Hepatocyte (in vitro differentiated cells): ENCODE data around the gene ATP1B2. TPM values are rescaled to one million over a fixed set of nuclear protein-coding genes. Genes with fewer than 3 reads are reported as not detected.

Source experiments
- DNase-seq: peaks from one replicate; pipeline ENCODE4 v3.0.0-alpha.2; 2016; ENCODE audit warnings: low spot score
- H2AFZ ChIP-seq: fragments of 200-600 bp; sonication (generic); 2 replicates; pipeline ENCODE4 v1.6.0; 2016; ENCODE audit warnings: antibody characterized with exemption, mild to moderate bottlenecking
- H3K27ac ChIP-seq: fragments of 200-600 bp; sonication (generic); 2 replicates; pipeline ENCODE4 v1.5.1; 2016; ENCODE audit warnings: mild to moderate bottlenecking
- H3K27me3 ChIP-seq: fragments of 200-600 bp; sonication (generic); 2 replicates; pipeline ENCODE4 v1.6.1; 2016
- H3K36me3 ChIP-seq: fragments of 200-600 bp; sonication (generic); replicated peaks from 2 replicates; pipeline ENCODE4 v1.5.1; 2016; ENCODE audit warnings: low read depth; ENCODE audit not compliant: insufficient read depth
- H3K4me1 ChIP-seq: fragments of 200-600 bp; sonication (generic); 2 replicates; pipeline ENCODE4 v1.5.1; 2016; ENCODE audit warnings: mild to moderate bottlenecking, moderate library complexity; ENCODE audit not compliant: insufficient read depth
- H3K4me2 ChIP-seq: fragments of 200-600 bp; sonication (generic); 2 replicates; pipeline ENCODE4 v1.6.0; 2016
- H3K4me3 ChIP-seq: fragments of 200-600 bp; sonication (generic); 2 replicates; pipeline ENCODE4 v1.5.1; 2016; ENCODE audit warnings: mild to moderate bottlenecking
- H3K79me2 ChIP-seq: fragments of 200-600 bp; sonication (generic); 2 replicates; pipeline ENCODE4 v1.6.0; 2017; ENCODE audit warnings: mild to moderate bottlenecking
- H3K9me2 ChIP-seq: fragments of 200-600 bp; sonication (generic); replicated peaks from 2 replicates; pipeline ENCODE4 v1.6.0; 2017; ENCODE audit warnings: mild to moderate bottlenecking; ENCODE audit not compliant: insufficient read depth
- H3K9me3 ChIP-seq: fragments of 200-600 bp; sonication (generic); 2 replicates; pipeline ENCODE4 v1.5.1; 2016; ENCODE audit warnings: low read depth, mild to moderate bottlenecking
- H4K20me1 ChIP-seq: fragments of 200-600 bp; sonication (generic); 2 replicates; pipeline ENCODE4 v1.6.0; 2016; ENCODE audit warnings: mild to moderate bottlenecking; ENCODE audit not compliant: insufficient read depth, poor library complexity, severe bottlenecking
- CTCF ChIP-seq: fragments of 200-600 bp; sonication (generic); IDR thresholded peaks from 2 replicates; pipeline ENCODE4 v1.5.1; 2016; ENCODE audit warnings: antibody characterized with exemption, mild to moderate bottlenecking; ENCODE audit not compliant: poor library complexity
- EZH2 ChIP-seq: fragments of 200-600 bp; sonication (generic); IDR thresholded peaks from 2 replicates; pipeline ENCODE4 v1.6.1; 2016; ENCODE audit warnings: antibody characterized with exemption, mild to moderate bottlenecking, borderline replicate concordance
- EZH2phosphoT487 ChIP-seq: fragments of 200-600 bp; sonication (generic); IDR thresholded peaks from one replicate; pipeline ENCODE4 v1.6.1; 2018; ENCODE audit warnings: antibody characterized with exemption, mild to moderate bottlenecking, low read depth, moderate library complexity; ENCODE audit not compliant: unreplicated experiment, severe bottlenecking
- WGBS: methylation state at CpG from one replicate; pipeline ENCODE4 v1.1.6; 2016; ENCODE audit warnings: low lambda C conversion rate; ENCODE audit errors: missing lambda C conversion rate; 5-methylcytosine and 5-hydroxymethylcytosine counted together
- polyA plus RNA-seq: library from polyadenylated mRNA; unstranded; fragments of >200 nt; fragmentation: Nextera tagmentation; extraction: Ambion mirVana; gene quantifications from 2 replicates; pipeline ENCODE4 v1.2.1, GENCODE V29; 2016
- total RNA-seq: library from RNA; depleted of rRNA; stranded (reverse); fragments of >200 nt; gene quantifications from 2 replicates; pipeline ENCODE4 v1.2.3, GENCODE V29; 2014

Gene ATP1B2
- total and polyA plus RNA-seq, 2 experiments from 2014 or later = 0.23 to 2.5 TPM

GRCh38 chr17:7651665-7652387 lies 1.1 kb downstream of the ATP1B2 start:
- WGBS = 8% methylated on average over 18 of the region's 54 CpGs
- Histone ChIP-seq H3K9me2 (no peaks in the 10 kb centered on the region), H3K4me1 (peaks cover 5% of the 10 kb centered on the region), H3K27ac (no peak overlapping the region), H2AFZ (peak overlapping the region; percentile 55), H3K9me3 (no peaks in the 10 kb centered on the region), H3K79me2 (no peaks in the 10 kb centered on the region), H3K4me3 (peak overlapping the region; percentile 47), H3K4me2 (peak overlapping the region; percentile 99), H3K36me3 (no peaks in the 10 kb centered on the region), H3K27me3 (peaks cover 33% of the 10 kb centered on the region), H4K20me1 (no peaks in the 10 kb centered on the region)
- TF ChIP-seq EZH2phosphoT487 = no peak
- no peak for TF ChIP-seq EZH2
- TF ChIP-seq CTCF = no peak
- DNase-seq = peak; percentile 55

GRCh38 chr17:7652388-7653356 lies 1.9 kb downstream of the ATP1B2 start:
- DNase-seq = no peak
- Histone ChIP-seq H3K79me2 (no peaks in the 10 kb centered on the region), H3K27me3 (peaks cover 33% of the 10 kb centered on the region), H3K4me3 (no peak overlapping the region), H3K4me1 (peaks cover 5% of the 10 kb centered on the region), H3K36me3 (no peaks in the 10 kb centered on the region), H2AFZ (no peak overlapping the region), H3K9me3 (no peaks in the 10 kb centered on the region), H3K4me2 (peak overlapping the region; percentile 99), H4K20me1 (no peaks in the 10 kb centered on the region), H3K27ac (no peak overlapping the region), H3K9me2 (no peaks in the 10 kb centered on the region)
- WGBS = 80% methylated on average over 12 of the region's 12 CpGs
- no peak for TF ChIP-seq CTCF
- no peak for TF ChIP-seq EZH2
- TF ChIP-seq EZH2phosphoT487 = no peak

- H3K4me1 ChIP-seq = peaks cover 5% of the 10 kb centered on the region
- TF ChIP-seq EZH2 (no peak), EZH2phosphoT487 (no peak), CTCF (no peak)
- 88% methylated on average over 12 of the region's 16 CpGs for WGBS
- H3K4me2 ChIP-seq = no peak overlapping the region
- H3K27me3 ChIP-seq = peaks cover 27% of the 10 kb centered on the region
- H3K27ac ChIP-seq = no peak overlapping the region
- H3K79me2 ChIP-seq = no peaks in the 10 kb centered on the region
- H3K36me3 ChIP-seq = no peaks in the 10 kb centered on the region
- no peaks in the 10 kb centered on the region for H3K9me2 ChIP-seq
- DNase-seq = no peak
- H3K4me3 ChIP-seq = no peak overlapping the region
- H2AFZ ChIP-seq = no peak overlapping the region
- H3K9me3 ChIP-seq = no peaks in the 10 kb centered on the region
- H4K20me1 ChIP-seq = no peaks in the 10 kb centered on the region
Measured at GRCh38 chr17:7654832-7655540, 4.3 kb downstream of the ATP1B2 start.
